IMR-90 (cell line): ENCODE data around the gene SLC34A3. TPM values are rescaled to one million over a fixed set of nuclear protein-coding genes. Genes with fewer than 3 reads are reported as not detected.

Experiments used
- ATAC-seq: fragments of 200-7000 bp; cut with Tn5 transposase; 2 replicates; pipeline ENCODE4 v1.9.1; 2020; ENCODE audit warnings: low read depth, mild to moderate bottlenecking, moderate library complexity
- BruUV-seq: library from RNA; stranded (reverse); fragments of 400-500 nt; replicated peaks from 2 replicates; lab custom pipeline; 2021; lab: Mats Ljungman, UMichigan
- CTCF ChIA-PET: fragments of 300-600 bp; formaldehyde crosslinking; extraction: SDS; loops from one replicate; lab custom pipeline; 2021; ENCODE audit warnings: antibody characterized with exemption; lab: Yijun Ruan, JAX
- POLR2A ChIA-PET: fragments of 300-600 bp; sonication (Branson Sonifier 250); formaldehyde crosslinking; loops from one replicate; lab custom pipeline; 2022; ENCODE audit warnings: antibody characterized with exemption; ENCODE audit not compliant: unreplicated experiment; lab: Charles Lee
- DNase-seq: peaks from one replicate; pipeline ENCODE4 v3.0.0; 2013
- H2AFZ ChIP-seq: replicated peaks from 2 replicates; pipeline ENCODE3; 2013; ENCODE audit warnings: low read length, mild to moderate bottlenecking; ENCODE audit not compliant: poor library complexity
- H2AK5ac ChIP-seq: 2 replicates; pipeline ENCODE4 v1.6.1; 2013; ENCODE audit warnings: low read depth, low read length, inconsistent platforms
- H2AK9ac ChIP-seq: replicated peaks from 2 replicates; pipeline ENCODE3; 2013; ENCODE audit warnings: mild to moderate bottlenecking, low read depth, low read length, moderate library complexity; ENCODE audit not compliant: poor library complexity
- H2BK120ac ChIP-seq: 2 replicates; pipeline ENCODE4 v1.6.1; 2013; ENCODE audit warnings: low read depth, low read length, inconsistent platforms
- H2BK15ac ChIP-seq: 3 replicates; pipeline ENCODE4 v1.6.1; 2013; ENCODE audit warnings: low read depth, low read length, inconsistent platforms
- H2BK20ac ChIP-seq: 2 replicates; pipeline ENCODE4 v1.6.1; 2013; ENCODE audit warnings: low read depth, mild to moderate bottlenecking, inconsistent platforms, low read length, moderate library complexity
- H2BK5ac ChIP-seq: 2 replicates; pipeline ENCODE4 v1.6.1; 2013; ENCODE audit warnings: mild to moderate bottlenecking, low read depth, low read length, inconsistent platforms; ENCODE audit not compliant: poor library complexity, severe bottlenecking
- H3K14ac ChIP-seq: replicated peaks from 2 replicates; pipeline ENCODE4 v1.6.1; 2013; ENCODE audit warnings: low read depth, low read length, inconsistent platforms
- H3K18ac ChIP-seq: 2 replicates; pipeline ENCODE4 v1.6.1; 2013; ENCODE audit warnings: low read depth, low read length, control low read depth
- H3K23ac ChIP-seq: 2 replicates; pipeline ENCODE4 v1.6.1; 2013; ENCODE audit warnings: low read depth, low read length, inconsistent platforms
- H3K27ac ChIP-seq: 2 replicates; pipeline ENCODE4 v1.5.1; 2013; ENCODE audit warnings: mild to moderate bottlenecking, control low read depth, low read length; ENCODE audit not compliant: insufficient read depth
- H3K27me3 ChIP-seq: 2 replicates; pipeline ENCODE4 v1.6.1; 2013; ENCODE audit warnings: low read length; ENCODE audit not compliant: control insufficient read depth, insufficient read depth
- H3K36me3 ChIP-seq: 2 replicates; pipeline ENCODE4 v1.6.1; 2013; ENCODE audit warnings: low read length, mixed read lengths; ENCODE audit not compliant: control insufficient read depth, insufficient read depth
- H3K4ac ChIP-seq: 2 replicates; pipeline ENCODE4 v1.6.1; 2013; ENCODE audit warnings: low read depth, low read length, inconsistent platforms
- H3K4me1 ChIP-seq: 2 replicates; pipeline ENCODE4 v1.6.1; 2013; ENCODE audit warnings: low read length, mixed read lengths; ENCODE audit not compliant: control insufficient read depth, insufficient read depth
- H3K4me2 ChIP-seq: 2 replicates; pipeline ENCODE4 v1.6.1; 2013; ENCODE audit warnings: low read depth, mild to moderate bottlenecking, control low read depth, low read length, moderate library complexity
- H3K4me3 ChIP-seq: 2 replicates; pipeline ENCODE4 v1.5.1; 2013; ENCODE audit warnings: low read depth, mild to moderate bottlenecking, control low read depth, low read length, moderate library complexity; ENCODE audit not compliant: insufficient read depth
- H3K56ac ChIP-seq: 2 replicates; pipeline ENCODE4 v1.6.1; 2013; ENCODE audit warnings: low read length, inconsistent platforms; ENCODE audit not compliant: insufficient read depth; ENCODE audit errors: extremely low read depth
- H3K79me1 ChIP-seq, 2 experiments: 2 replicates each; pipeline ENCODE4 v1.6.1; 2013; ENCODE audit warnings: low read length in 2 of 2, inconsistent platforms in 1 of 2, low read depth in 1 of 2
- H3K9ac ChIP-seq: 2 replicates; pipeline ENCODE4 v1.6.1; 2013; ENCODE audit warnings: low read depth, low read length, control low read depth
- H3K9me1 ChIP-seq: 2 replicates; pipeline ENCODE4 v1.6.1; 2013; ENCODE audit warnings: low read length, inconsistent platforms; ENCODE audit not compliant: insufficient read depth
- H3K9me3 ChIP-seq: 2 replicates; pipeline ENCODE4 v1.6.1; 2013; ENCODE audit warnings: low read length; ENCODE audit not compliant: control insufficient read depth, insufficient read depth
- H4K20me1 ChIP-seq: 2 replicates; pipeline ENCODE4 v1.6.1; 2013; ENCODE audit warnings: low read length, inconsistent platforms; ENCODE audit not compliant: insufficient read depth
- H4K5ac ChIP-seq: 2 replicates; pipeline ENCODE4 v1.6.1; 2013; ENCODE audit warnings: mild to moderate bottlenecking, low read depth, low read length, control low read depth
- H4K8ac ChIP-seq, 2 experiments: 2 replicates each; pipeline ENCODE4 v1.6.1; 2013; ENCODE audit warnings: low read depth in 2 of 2, low read length in 2 of 2, control low read depth in 1 of 2, inconsistent platforms in 1 of 2
- H4K91ac ChIP-seq: 2 replicates; pipeline ENCODE4 v1.6.1; 2013; ENCODE audit warnings: low read depth, low read length, inconsistent platforms; ENCODE audit not compliant: insufficient read depth
- NFE2L2 ChIP-seq: fragments of 150-350 bp; IDR thresholded peaks from 2 replicates; pipeline ENCODE4 v1.6.1; 2016; ENCODE audit warnings: low read depth, mild to moderate bottlenecking, low read length
- RAD21 ChIP-seq: IDR thresholded peaks from 2 replicates; pipeline ENCODE4 v1.6.1; 2012; ENCODE audit warnings: low read length, improper control_type of control experiment
- RFX5 ChIP-seq: IDR thresholded peaks from 2 replicates; pipeline ENCODE4 v1.8.0; 2012; ENCODE audit warnings: low read depth, mild to moderate bottlenecking, low read length, moderate library complexity
- SMC3 ChIP-seq: fragments of 150-350 bp; IDR thresholded peaks from 2 replicates; pipeline ENCODE4 v1.6.1; 2016; ENCODE audit warnings: low read depth, mild to moderate bottlenecking, antibody characterized with exemption, low read length, moderate library complexity
- WGBS, 2 experiments: methylation state at CpG; one replicate each; pipeline versions ENCODE4 v1.1.5 to v1.1.7; 2013; ENCODE audit warnings: missing lambda C conversion rate in 2 of 2; ENCODE audit not compliant: insufficient read length in 1 of 2; ENCODE audit errors: extremely low coverage in 2 of 2; 5-methylcytosine and 5-hydroxymethylcytosine counted together
- dilution Hi-C: fragments of 300-500 bp; cut with HindIII; formaldehyde crosslinking; loops from one replicate; pipeline ENCODE4 v1.14.3; 2018; ENCODE audit warnings: low sequenced_read_pairs; ENCODE audit not compliant: unreplicated experiment
- in situ Hi-C: fragments of 300-500 bp; cut with MboI; formaldehyde crosslinking; loops from 3 replicates; pipeline ENCODE4 v1.14.3; 2019; ENCODE audit warnings: low sequenced_read_pairs, inconsistent platforms, mixed read lengths
- intact Hi-C: fragments of 100-400 bp; cut with micrococcal nuclease; formaldehyde crosslinking; loops from 2 replicates; pipeline ENCODE4 v1.10.0; 2022
- polyA plus RNA-seq, 3 experiments: library from polyadenylated mRNA; depleted of rRNA; stranded (reverse); fragments of >200 nt; gene quantifications; 2 replicates each; pipeline ENCODE4 v1.2.3, GENCODE V29; 2012; ENCODE audit warnings: low replicate concordance in 1 of 3
- total RNA-seq: library from RNA; depleted of rRNA; stranded (reverse); fragments of >200 nt; gene quantifications from 2 replicates; pipeline ENCODE4 v1.2.3, GENCODE V29; 2012
- TF ChIP-seq, protein P1 (sequence below): fragments of 150-350 bp; IDR thresholded peaks from 2 replicates; pipeline ENCODE4 v1.6.1; 2016; ENCODE audit warnings: low read depth, mild to moderate bottlenecking, low read length, moderate library complexity, borderline replicate concordance
- TF ChIP-seq, protein P2 (sequence below): conservative IDR thresholded peaks from 2 replicates; pipeline ENCODE4 v1.5.1; 2012; ENCODE audit warnings: mild to moderate bottlenecking, low read depth, low read length, improper control_type of control experiment
- TF ChIP-seq, protein P3 (sequence below): fragments of 150-350 bp; IDR thresholded peaks from 2 replicates; pipeline ENCODE4 v1.6.1; 2017; ENCODE audit warnings: mild to moderate bottlenecking, antibody characterized with exemption, low read length, low read depth

The SLC34A3 gene
- total and polyA plus RNA-seq, 2 of the 4 experiments (the other 2 are of a cell fraction), result not detected

GRCh38 chr9:137256362-137256761, 25.7 kb downstream of the SLC34A3 start:
- DNase-seq (no peak), ATAC-seq (no peak)
- peak overlapping the region; percentile 85; the same call in 1 of the 2 replicates for H3K9ac ChIP-seq
- in situ Hi-C loops, result no loop called here
- peak overlapping the region; percentile 98 for H2AK9ac ChIP-seq
- TF ChIP-seq, protein P1, sequence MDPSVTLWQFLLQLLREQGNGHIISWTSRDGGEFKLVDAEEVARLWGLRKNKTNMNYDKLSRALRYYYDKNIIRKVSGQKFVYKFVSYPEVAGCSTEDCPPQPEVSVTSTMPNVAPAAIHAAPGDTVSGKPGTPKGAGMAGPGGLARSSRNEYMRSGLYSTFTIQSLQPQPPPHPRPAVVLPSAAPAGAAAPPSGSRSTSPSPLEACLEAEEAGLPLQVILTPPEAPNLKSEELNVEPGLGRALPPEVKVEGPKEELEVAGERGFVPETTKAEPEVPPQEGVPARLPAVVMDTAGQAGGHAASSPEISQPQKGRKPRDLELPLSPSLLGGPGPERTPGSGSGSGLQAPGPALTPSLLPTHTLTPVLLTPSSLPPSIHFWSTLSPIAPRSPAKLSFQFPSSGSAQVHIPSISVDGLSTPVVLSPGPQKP, result no peak
- no peak for TF ChIP-seq NFE2L2
- TF ChIP-seq, protein P2, sequence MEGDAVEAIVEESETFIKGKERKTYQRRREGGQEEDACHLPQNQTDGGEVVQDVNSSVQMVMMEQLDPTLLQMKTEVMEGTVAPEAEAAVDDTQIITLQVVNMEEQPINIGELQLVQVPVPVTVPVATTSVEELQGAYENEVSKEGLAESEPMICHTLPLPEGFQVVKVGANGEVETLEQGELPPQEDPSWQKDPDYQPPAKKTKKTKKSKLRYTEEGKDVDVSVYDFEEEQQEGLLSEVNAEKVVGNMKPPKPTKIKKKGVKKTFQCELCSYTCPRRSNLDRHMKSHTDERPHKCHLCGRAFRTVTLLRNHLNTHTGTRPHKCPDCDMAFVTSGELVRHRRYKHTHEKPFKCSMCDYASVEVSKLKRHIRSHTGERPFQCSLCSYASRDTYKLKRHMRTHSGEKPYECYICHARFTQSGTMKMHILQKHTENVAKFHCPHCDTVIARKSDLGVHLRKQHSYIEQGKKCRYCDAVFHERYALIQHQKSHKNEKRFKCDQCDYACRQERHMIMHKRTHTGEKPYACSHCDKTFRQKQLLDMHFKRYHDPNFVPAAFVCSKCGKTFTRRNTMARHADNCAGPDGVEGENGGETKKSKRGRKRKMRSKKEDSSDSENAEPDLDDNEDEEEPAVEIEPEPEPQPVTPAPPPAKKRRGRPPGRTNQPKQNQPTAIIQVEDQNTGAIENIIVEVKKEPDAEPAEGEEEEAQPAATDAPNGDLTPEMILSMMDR, result no peak
- no peak for TF ChIP-seq RAD21
- TF ChIP-seq SMC3, result no peak
- TF ChIP-seq, protein P3, sequence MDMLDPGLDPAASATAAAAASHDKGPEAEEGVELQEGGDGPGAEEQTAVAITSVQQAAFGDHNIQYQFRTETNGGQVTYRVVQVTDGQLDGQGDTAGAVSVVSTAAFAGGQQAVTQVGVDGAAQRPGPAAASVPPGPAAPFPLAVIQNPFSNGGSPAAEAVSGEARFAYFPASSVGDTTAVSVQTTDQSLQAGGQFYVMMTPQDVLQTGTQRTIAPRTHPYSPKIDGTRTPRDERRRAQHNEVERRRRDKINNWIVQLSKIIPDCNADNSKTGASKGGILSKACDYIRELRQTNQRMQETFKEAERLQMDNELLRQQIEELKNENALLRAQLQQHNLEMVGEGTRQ, result no peak
- TF ChIP-seq RFX5, result no peak
- H3K23ac ChIP-seq, result no peak overlapping the region
- no peak overlapping the region for H2BK20ac ChIP-seq
- peaks cover 11% of the 10 kb centered on the region for H3K4me1 ChIP-seq
- no peak overlapping the region for H2BK5ac ChIP-seq
- no peak overlapping the region for H3K27ac ChIP-seq
- H3K18ac ChIP-seq, result no peak overlapping the region
- H4K20me1 ChIP-seq, result peaks cover 11% of the 10 kb centered on the region
- H3K27me3 ChIP-seq, result no peaks in the 10 kb centered on the region
- H3K36me3 ChIP-seq, result peaks cover 22% of the 10 kb centered on the region
- no TSS peak for BruUV-seq
- H3K9me1 ChIP-seq, result no peaks in the 10 kb centered on the region
- no peak overlapping the region for H4K91ac ChIP-seq
- CTCF ChIA-PET, result no interaction called here
- intact Hi-C loops, result no loop called here
- H3K9me3 ChIP-seq, result no peaks in the 10 kb centered on the region
- peaks cover 15 to 37% of the 10 kb centered on the region in 2 experiments for H3K79me1 ChIP-seq
- POLR2A ChIA-PET, result interaction anchor here (0.5 kb wide), 1 partner anchor 20 kb away, joined by 3 read pairs; no protein-coding TSS in a partner anchor
- peak overlapping the region; percentile 97 for H3K4me2 ChIP-seq
- peak overlapping the region; percentile 72; the same call in 1 of the 2 replicates for H2AK5ac ChIP-seq
- peak overlapping the region; percentile 63; the same call in 1 of the 2 replicates for H3K4ac ChIP-seq
- no peak overlapping the region for H2BK120ac ChIP-seq
- no peak overlapping the region for H4K5ac ChIP-seq
- 96% methylated on average over 9 of the region's 15 CpGs; no CpG with 5 or more reads in 1 of the 2 experiments for WGBS, 2 experiments
- H2AFZ ChIP-seq, result no peak overlapping the region
- no peak overlapping the region for H3K14ac ChIP-seq
- no peak overlapping the region for H3K56ac ChIP-seq
- dilution Hi-C loops, result no loop called here
- H4K8ac ChIP-seq, result no peak overlapping the region; a peak in 1 of 4 replicates
- no peak overlapping the region for H2BK15ac ChIP-seq
- H3K4me3 ChIP-seq, result peak overlapping the region; percentile 96
